GM12878 (cell line): ENCODE results near the gene SSH3. TPM values are rescaled to one million over a fixed set of nuclear protein-coding genes. Genes with fewer than 3 reads are reported as not detected.

Experiments used
- CHD1 ChIP-seq: IDR thresholded peaks from 2 replicates; pipeline ENCODE4 v1.6.1; 2012; ENCODE audit warnings: low read depth, low read length, improper control_type of control experiment
- E4F1 ChIP-seq: fragments of 450-650 bp; IDR thresholded peaks from 2 replicates; pipeline ENCODE4 v1.6.1; 2018; ENCODE audit warnings: borderline replicate concordance, mild to moderate bottlenecking; ENCODE audit not compliant: partially characterized antibody
- FOXM1 ChIP-seq: IDR thresholded peaks from 2 replicates; pipeline ENCODE4 v1.6.1; 2012; ENCODE audit warnings: low read depth, mild to moderate bottlenecking, inconsistent platforms, low read length, moderate library complexity
- MXI1 ChIP-seq: fragments of 150-350 bp; IDR thresholded peaks from 2 replicates; pipeline ENCODE4 v1.6.1; 2011; ENCODE audit warnings: low read depth, mild to moderate bottlenecking, inconsistent platforms, low read length, improper control_type of control experiment
- REST ChIP-seq: IDR thresholded peaks from 2 replicates; pipeline ENCODE4 v1.6.1; 2012; ENCODE audit warnings: mild to moderate bottlenecking, low read depth, low read length
- SP1 ChIP-seq: IDR thresholded peaks from one replicate; pipeline ENCODE4 v1.6.1; 2011; ENCODE audit warnings: low read depth, low read length
- SUPT20H ChIP-seq: IDR thresholded peaks from 2 replicates; pipeline ENCODE4 v1.6.1; 2011; ENCODE audit warnings: low read depth, mild to moderate bottlenecking, low read length, moderate library complexity, borderline replicate concordance; ENCODE audit not compliant: control insufficient read depth
- SUZ12 ChIP-seq: fragments of 200-600 bp; sonication (generic); IDR thresholded peaks from one replicate; pipeline ENCODE4 v1.6.1; 2018; ENCODE audit warnings: antibody characterized with exemption, mild to moderate bottlenecking; ENCODE audit not compliant: unreplicated experiment
- TARDBP ChIP-seq: IDR thresholded peaks from 2 replicates; pipeline ENCODE4 v1.6.1; 2016; ENCODE audit warnings: borderline replicate concordance
- ZBED1 ChIP-seq: IDR thresholded peaks from 2 replicates; pipeline ENCODE4 v1.6.1; 2016; ENCODE audit warnings: borderline replicate concordance
- polyA plus RNA-seq, 11 experiments: library from polyadenylated mRNA; depleted of rRNA in 4 of 11; unstranded in 6 of 11; stranded (reverse) in 5 of 11; fragments of >200 nt; fragmentation: Nextera tagmentation in 4 of 11; fragmentation: Illumina TruSeq in 1 of 11; extraction: Ambion mirVana in 4 of 11; extraction: Trizol in 1 of 11; gene quantifications; 1 replicate in 1 of 11; 2 replicates in 10 of 11; pipeline versions ENCODE4 v1.2.1 to v1.2.3, GENCODE V29; 2011 to 2016; ENCODE audit warnings: inconsistent platforms in 2 of 11, missing spikeins in 2 of 11, low read depth in 1 of 11
- total RNA-seq, 4 experiments: library from RNA; depleted of rRNA in 3 of 4; stranded (reverse); fragments of >200 nt in 3 of 4; fragmentation: Illumina TruSeq in 1 of 4; extraction: Trizol in 1 of 4; gene quantifications; 2 replicates each; pipeline versions ENCODE4 v1.2.1 to v1.2.3, GENCODE V29; 2013 to 2021

Gene SSH3
- total and polyA plus RNA-seq, 10 of the 15 experiments (the other 5 are each of a cell fraction or from before 2014, with no cell fraction given): 0.05 to 0.83 (median 0.28) TPM; not detected in 3

- peak; percentile 85 for TF ChIP-seq MXI1
- no peak for TF ChIP-seq REST
- TF ChIP-seq ZBED1: peak; percentile 85; the same call in 1 of the 2 replicates
- TF ChIP-seq SP1: peak; percentile 76
- peak; percentile 21; the same call in 1 of the 2 replicates for TF ChIP-seq TARDBP
- TF ChIP-seq FOXM1: peak; percentile 70
- TF ChIP-seq SUPT20H: no peak
- TF ChIP-seq E4F1: no peak
- no peak for TF ChIP-seq CHD1
- TF ChIP-seq SUZ12: no peak
Observed at GRCh38 chr11:67288452-67289225, 14.7 kb upstream of the SSH3 start (continued).
